A673 (cell line): ENCODE data around the gene C13orf46. TPM values are rescaled to one million over a fixed set of nuclear protein-coding genes. Genes with fewer than 3 reads are reported as not detected.

ENCODE experiments used
- BruUV-seq: library from RNA; stranded (reverse); fragments of 400-500 nt; replicated peaks from 2 replicates; lab custom pipeline; 2021; lab: Mats Ljungman, UMichigan
- CTCF ChIA-PET: fragments of 300-600 bp; sonication (Branson Sonifier 250); formaldehyde crosslinking; loops from one replicate; lab custom pipeline; 2022; ENCODE audit warnings: antibody characterized with exemption; lab: Charles Lee
- POLR2A ChIA-PET: fragments of 300-600 bp; sonication (Branson Sonifier 250); formaldehyde crosslinking; loops from one replicate; lab custom pipeline; 2022; ENCODE audit warnings: antibody characterized with exemption; ENCODE audit not compliant: low non-redundant PET; lab: Charles Lee
- DNase-seq: peaks from one replicate; pipeline ENCODE4 v3.0.0-alpha.2; 2015; ENCODE audit warnings: low spot score
- H3K27ac ChIP-seq: fragments of 200-600 bp; sonication (generic); 2 replicates; pipeline ENCODE4 v1.5.1; 2016; ENCODE audit warnings: mixed run types, low read depth, mild to moderate bottlenecking, mixed read lengths, antibody characterized with exemption, low read length; ENCODE audit not compliant: poor library complexity, severe bottlenecking
- H3K27me3 ChIP-seq: fragments of 200-600 bp; sonication (generic); replicated peaks from 2 replicates; pipeline ENCODE4 v1.6.1; 2017; ENCODE audit warnings: mixed run types, low read depth, mild to moderate bottlenecking, mixed read lengths, antibody characterized with exemption, low read length; ENCODE audit not compliant: insufficient read depth, poor library complexity
- H3K36me3 ChIP-seq: fragments of 200-600 bp; sonication (generic); 2 replicates; pipeline ENCODE4 v1.6.1; 2016; ENCODE audit warnings: mixed run types, mild to moderate bottlenecking, mixed read lengths, antibody characterized with exemption, low read length; ENCODE audit not compliant: insufficient read depth, poor library complexity, severe bottlenecking
- H3K4me1 ChIP-seq: fragments of 200-600 bp; sonication (generic); 2 replicates; pipeline ENCODE4 v1.6.1; 2017; ENCODE audit warnings: mixed run types, mild to moderate bottlenecking, mixed read lengths, antibody characterized with exemption, low read length; ENCODE audit not compliant: insufficient read depth, poor library complexity, severe bottlenecking
- H3K4me3 ChIP-seq: fragments of 200-600 bp; sonication (generic); 2 replicates; pipeline ENCODE4 v1.5.1; 2016; ENCODE audit warnings: low read depth, mixed run types, mild to moderate bottlenecking, mixed read lengths, low read length; ENCODE audit not compliant: poor library complexity, severe bottlenecking
- H3K9me3 ChIP-seq: fragments of 200-600 bp; sonication (generic); 2 replicates; pipeline ENCODE4 v1.6.1; 2016; ENCODE audit warnings: mixed run types, low read depth, mild to moderate bottlenecking, mixed read lengths, antibody characterized with exemption, low read length; ENCODE audit not compliant: poor library complexity, severe bottlenecking
- CTCF ChIP-seq: fragments of 300-800, 200-600 bp; sonication (generic); conservative IDR thresholded peaks from 2 replicates; pipeline ENCODE4 v1.5.1; 2017; ENCODE audit warnings: low read depth, mild to moderate bottlenecking, antibody characterized with exemption, low read length, moderate library complexity, mixed read lengths
- EZH2 ChIP-seq: fragments of 200-600 bp; sonication (generic); IDR thresholded peaks from 2 replicates; pipeline ENCODE4 v1.6.1; 2017; ENCODE audit warnings: borderline replicate concordance, low read depth, mild to moderate bottlenecking, mixed read lengths, antibody characterized with exemption, low read length; ENCODE audit not compliant: poor library complexity, severe bottlenecking
- intact Hi-C: fragments of 100-400 bp; cut with micrococcal nuclease; formaldehyde crosslinking; loops from one replicate; pipeline ENCODE4 v1.10.0; 2022; ENCODE audit not compliant: unreplicated experiment
- total RNA-seq: library from RNA; stranded (reverse); gene quantifications from 2 replicates; pipeline ENCODE4 v1.2.3, GENCODE V29; 2021

C13orf46 gene
- total RNA-seq, 1 experiment from 2014 or later: 3.6 TPM

- intact Hi-C loops: no loop called here
- TF ChIP-seq CTCF (no peak), EZH2 (no peak)
- no peak overlapping the region for H3K4me3 ChIP-seq
- DNase-seq: no peak
- BruUV-seq: no TSS peak
- POLR2A ChIA-PET: no interaction called here
- H3K27ac ChIP-seq: no peak overlapping the region
- peaks cover 36% of the 10 kb centered on the region for H3K27me3 ChIP-seq
- no peaks in the 10 kb centered on the region for H3K36me3 ChIP-seq
- CTCF ChIA-PET: no interaction called here
- H3K9me3 ChIP-seq: peaks cover 6% of the 10 kb centered on the region
- H3K4me1 ChIP-seq: no peaks in the 10 kb centered on the region
These were observed 56.8 kb downstream of the C13orf46 start for GRCh38 chr13:113917096-113917495.

- no peak for DNase-seq
- Histone ChIP-seq H3K4me3 (no peak overlapping the region), H3K27me3 (peaks cover 43% of the 10 kb centered on the region), H3K36me3 (no peaks in the 10 kb centered on the region), H3K4me1 (no peaks in the 10 kb centered on the region), H3K9me3 (no peaks in the 10 kb centered on the region), H3K27ac (no peak overlapping the region)
- CTCF ChIA-PET: no interaction called here
- no peak for TF ChIP-seq EZH2
- TF ChIP-seq CTCF: no peak
- no TSS peak for BruUV-seq
- POLR2A ChIA-PET: no interaction called here
- intact Hi-C loops: no loop called here
These were observed 57.5 kb downstream of the C13orf46 start for GRCh38 chr13:113916330-113916815.

- POLR2A ChIA-PET: no interaction called here
These were observed 58.0 kb downstream of the C13orf46 start for GRCh38 chr13:113915786-113916329.

More at GRCh38 chr13:113915786-113916329, 58.0 kb downstream of the C13orf46 start:
- Histone ChIP-seq H3K4me1 (no peaks in the 10 kb centered on the region), H3K27ac (no peak overlapping the region), H3K9me3 (no peaks in the 10 kb centered on the region), H3K36me3 (no peaks in the 10 kb centered on the region), H3K27me3 (peaks cover 48% of the 10 kb centered on the region), H3K4me3 (no peak overlapping the region)
- TF ChIP-seq EZH2 (no peak), CTCF (no peak)
- DNase-seq: no peak
- no TSS peak for BruUV-seq
- intact Hi-C loops: no loop called here
- CTCF ChIA-PET: no interaction called here
